HG03457 (cell line): ENCODE measurements around the gene CKS2.

Source experiments
- ATAC-seq: cut with Tn5 transposase; IDR thresholded peaks from one replicate; pipeline ENCODE4 v1.9.1; 2021; ENCODE audit warnings: moderate number of reproducible peaks; ENCODE audit not compliant: unreplicated experiment

The CKS2 gene

GRCh38 chr9:89346696-89347095 is 35.7 kb downstream of the CKS2 start:
- ATAC-seq, result no peak

- no peak for ATAC-seq
These were observed 36.7 kb downstream of the CKS2 start for GRCh38 chr9:89347651-89348050.

GRCh38 chr9:89349607-89350006 is 38.6 kb downstream of the CKS2 start:
- no peak for ATAC-seq

GRCh38 chr9:89350988-89351557 is 40.1 kb downstream of the CKS2 start:
- ATAC-seq, result no peak

- ATAC-seq, result no peak
These were observed 40.7 kb downstream of the CKS2 start for GRCh38 chr9:89351584-89352300.

- ATAC-seq, result no peak
These were observed 41.5 kb downstream of the CKS2 start for GRCh38 chr9:89352451-89352850.

GRCh38 chr9:89352874-89353649 is 42.1 kb downstream of the CKS2 start:
- ATAC-seq, result no peak

- no peak for ATAC-seq
These were observed 43.0 kb downstream of the CKS2 start for GRCh38 chr9:89353989-89354388.

GRCh38 chr9:89354471-89354870 is 43.5 kb downstream of the CKS2 start:
- no peak for ATAC-seq

- ATAC-seq, result no peak
These were observed 45.8 kb downstream of the CKS2 start for GRCh38 chr9:89356782-89357181.

GRCh38 chr9:89357331-89358197 is 46.6 kb downstream of the CKS2 start:
- ATAC-seq, result no peak

- ATAC-seq, result no peak
These were observed 47.5 kb downstream of the CKS2 start for GRCh38 chr9:89358376-89358916.

GRCh38 chr9:89358985-89359384 is 48.0 kb downstream of the CKS2 start:
- ATAC-seq, result no peak

- no peak for ATAC-seq
These were observed 48.8 kb downstream of the CKS2 start for GRCh38 chr9:89359751-89360261.

GRCh38 chr9:89360465-89360864 is 49.5 kb downstream of the CKS2 start:
- no peak for ATAC-seq

GRCh38 chr9:89361031-89361430 is 50.0 kb downstream of the CKS2 start:
- ATAC-seq, result no peak

- ATAC-seq, result no peak
These were observed 51.0 kb downstream of the CKS2 start for GRCh38 chr9:89361816-89362646.

GRCh38 chr9:89362647-89363310 is 51.8 kb downstream of the CKS2 start:
- ATAC-seq, result no peak

GRCh38 chr9:89363311-89363670 is 52.3 kb downstream of the CKS2 start:
- ATAC-seq, result no peak
